Dendritic cell treated with granulocyte-macrophage colony-stimulating factor and Interleukin-4, amounts not matched to agents 40 ng/mL and 50 ng/mL, for 4 days (primary cell): ENCODE results near the gene DHRS2.
"Not testable (repeated sequence)": the region's sequence is repeated elsewhere in the genome, so short reads cannot be mapped to it uniquely, and the experiment has no call there.

Source experiments
- H3K27ac Mint-ChIP-seq: one replicate; pipeline ENCODE4 v1.8.0; 2022; ENCODE audit warnings: mild to moderate bottlenecking, mixed read lengths
- H3K27me3 Mint-ChIP-seq: one replicate; pipeline ENCODE4 v1.8.0; 2022; ENCODE audit warnings: mild to moderate bottlenecking, mixed read lengths
- H3K36me3 Mint-ChIP-seq: one replicate; pipeline ENCODE4 v1.8.0; 2022; ENCODE audit warnings: low read depth, mixed read lengths
- H3K4me1 Mint-ChIP-seq: one replicate; pipeline ENCODE4 v1.8.0; 2022; ENCODE audit warnings: low read depth, mixed read lengths
- H3K4me3 Mint-ChIP-seq: one replicate; pipeline ENCODE4 v1.8.0; 2022; ENCODE audit warnings: mild to moderate bottlenecking, moderate library complexity, mixed read lengths
- H3K9me3 Mint-ChIP-seq: one replicate; pipeline ENCODE4 v1.8.0; 2022; ENCODE audit warnings: mixed read lengths
- intact Hi-C: fragments of 100-400 bp; cut with micrococcal nuclease; formaldehyde crosslinking; loops from one replicate; pipeline ENCODE4 v1.15.0; 2022

The DHRS2 gene

GRCh38 chr14:23689709-23690514, 53.7 kb downstream of the DHRS2 start:
- H3K27me3 Mint-ChIP-seq, intact Hi-C loops, H3K27ac Mint-ChIP-seq, H3K4me3 Mint-ChIP-seq, H3K36me3 Mint-ChIP-seq, H3K9me3 Mint-ChIP-seq, H3K4me1 Mint-ChIP-seq: not testable (repeated sequence)

DNA sequence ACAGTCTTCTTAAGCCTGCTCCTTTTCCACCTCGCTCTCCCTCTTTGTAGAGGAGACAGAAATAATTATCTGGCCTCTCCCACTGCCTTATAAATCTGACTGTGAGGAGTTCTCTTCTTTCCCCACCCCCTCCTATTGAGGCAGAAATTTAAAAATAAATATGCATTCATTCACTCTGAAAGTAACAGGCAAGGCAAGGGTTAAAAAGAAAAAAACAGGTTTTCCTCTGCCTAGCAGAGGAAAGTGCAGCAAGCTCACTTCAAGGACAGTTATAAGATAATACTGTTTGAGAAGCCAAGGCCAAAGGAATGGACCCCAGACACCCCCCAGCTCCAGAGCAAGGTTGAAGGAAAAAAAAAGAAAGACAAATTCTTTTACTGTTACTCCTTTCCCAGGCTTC, 56.3 kb downstream of the DHRS2 start:
- H3K9me3 Mint-ChIP-seq, result no peaks in the 10 kb centered on the region
- no peak overlapping the region for H3K4me3 Mint-ChIP-seq
- H3K27me3 Mint-ChIP-seq, result peaks cover 7% of the 10 kb centered on the region
- no peak overlapping the region for H3K27ac Mint-ChIP-seq
- intact Hi-C loops, result no loop called here
- no peaks in the 10 kb centered on the region for H3K4me1 Mint-ChIP-seq
- no peaks in the 10 kb centered on the region for H3K36me3 Mint-ChIP-seq

- H3K9me3 Mint-ChIP-seq, result no peaks in the 10 kb centered on the region
- H3K36me3 Mint-ChIP-seq, result no peaks in the 10 kb centered on the region
- no peak overlapping the region for H3K27ac Mint-ChIP-seq
- no peak overlapping the region for H3K4me3 Mint-ChIP-seq
- H3K4me1 Mint-ChIP-seq, result no peaks in the 10 kb centered on the region
- H3K27me3 Mint-ChIP-seq, result peaks cover 7% of the 10 kb centered on the region
- intact Hi-C loops, result no loop called here
Measured at GRCh38 chr14:23693252-23693775, 57.1 kb downstream of the DHRS2 start.

DNA sequence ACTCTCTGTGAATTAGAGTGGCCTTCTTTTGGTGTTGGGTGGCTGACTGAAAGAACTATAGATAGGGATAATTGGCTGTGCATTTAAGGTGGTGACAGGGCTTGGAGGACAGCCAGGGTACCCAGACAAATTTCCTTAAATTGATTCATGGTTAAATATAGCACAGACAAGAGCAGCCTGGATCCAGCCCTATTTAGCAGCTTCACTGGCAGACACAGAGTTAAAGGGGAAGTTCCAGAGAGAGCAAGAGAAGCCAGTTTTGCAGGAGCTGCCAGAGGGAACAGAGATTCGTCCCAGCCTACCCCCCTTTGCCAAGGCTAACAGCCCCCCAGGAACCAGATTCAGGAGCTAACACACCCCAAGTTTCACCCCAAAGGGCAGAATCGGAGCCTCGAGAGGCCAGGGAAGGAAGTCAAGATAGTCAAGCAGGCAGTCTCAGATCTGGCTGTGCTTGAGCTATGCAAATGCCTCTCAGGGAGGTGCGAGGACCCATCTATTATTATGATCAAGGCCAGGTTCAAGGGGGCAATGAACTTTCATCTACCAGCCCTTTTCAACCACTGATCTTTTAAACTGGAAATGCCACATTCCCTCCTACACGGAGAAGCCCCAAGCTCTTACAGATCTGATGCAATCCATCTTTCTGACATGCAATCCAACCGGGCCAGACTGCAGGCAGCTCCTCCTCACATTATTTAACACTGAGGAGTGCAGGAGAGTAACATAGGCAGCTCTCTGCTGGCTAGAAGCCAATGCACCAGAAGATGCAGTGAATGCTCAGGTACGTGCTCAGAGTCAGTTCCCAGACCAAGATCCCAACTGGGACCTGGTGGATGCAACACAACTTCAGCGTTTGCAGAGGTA, 58.2 kb downstream of the DHRS2 start:
- H3K9me3 Mint-ChIP-seq, result no peaks in the 10 kb centered on the region
- peaks cover 3% of the 10 kb centered on the region for H3K27me3 Mint-ChIP-seq
- no peaks in the 10 kb centered on the region for H3K4me1 Mint-ChIP-seq
- intact Hi-C loops, result no loop called here
- no peak overlapping the region for H3K4me3 Mint-ChIP-seq
- no peaks in the 10 kb centered on the region for H3K36me3 Mint-ChIP-seq
- H3K27ac Mint-ChIP-seq, result no peak overlapping the region
